Measurements from ENCODE around the gene SETD9. TPM values are rescaled to one million over a fixed set of nuclear protein-coding genes. Genes with fewer than 3 reads are reported as not detected.

The SETD9 gene
- total and polyA plus RNA-seq, 9 of the 15 experiments (the other 6 are each of a cell fraction or from before 2014, with no cell fraction given) = 10.8 to 32.6 (median 19.8) TPM

DNA sequence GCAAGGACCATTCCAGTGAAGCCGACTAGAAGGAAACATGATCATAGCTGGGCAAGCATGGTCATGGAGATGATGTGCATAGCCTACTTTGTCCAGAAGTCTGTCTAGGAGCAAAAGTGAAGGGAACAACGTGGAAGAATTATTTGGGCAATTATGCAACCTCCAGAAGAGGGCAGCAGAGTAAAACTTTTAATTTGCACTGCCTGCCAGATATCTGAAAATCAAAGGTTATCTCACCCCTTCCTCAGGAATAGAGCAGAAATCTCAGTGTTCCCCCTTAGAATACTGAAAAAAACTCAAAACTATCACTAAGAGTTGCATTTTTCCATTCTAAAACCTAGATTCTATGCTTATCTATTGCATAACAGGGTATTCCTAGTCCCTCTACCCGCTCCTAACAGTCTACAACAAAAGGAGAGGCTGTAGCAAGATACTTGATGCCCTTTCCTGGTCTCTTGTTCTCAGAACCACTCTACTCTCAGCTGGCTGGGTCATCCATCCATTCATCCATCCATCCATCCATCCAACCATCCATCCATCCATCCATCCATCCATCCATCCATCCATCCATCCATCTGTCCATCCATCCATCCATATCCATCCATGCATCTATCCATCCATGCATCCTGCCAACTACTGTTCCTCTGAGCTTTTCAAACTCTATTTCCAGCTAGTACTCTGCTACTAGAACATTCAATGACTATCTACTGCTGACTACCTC, 8.4 kb upstream of the SETD9 start (continued):
- TF ChIP-seq SMC3 (conservative IDR thresholded peaks at IDR 0.05; ENCODE audit: insufficient read depth, low read depth, low read length) (peak; percentile 75), GTF2F1 (IDR thresholded peaks at IDR 0.05; ENCODE audit: low read depth, low read length) (no peak), CEBPB (tag; IDR thresholded peaks at IDR 0.05) (peak; percentile 81), BMI1 (IDR thresholded peaks at IDR 0.05; ENCODE audit: low read length) (no peak)
- TF ChIP-seq, protein P1, sequence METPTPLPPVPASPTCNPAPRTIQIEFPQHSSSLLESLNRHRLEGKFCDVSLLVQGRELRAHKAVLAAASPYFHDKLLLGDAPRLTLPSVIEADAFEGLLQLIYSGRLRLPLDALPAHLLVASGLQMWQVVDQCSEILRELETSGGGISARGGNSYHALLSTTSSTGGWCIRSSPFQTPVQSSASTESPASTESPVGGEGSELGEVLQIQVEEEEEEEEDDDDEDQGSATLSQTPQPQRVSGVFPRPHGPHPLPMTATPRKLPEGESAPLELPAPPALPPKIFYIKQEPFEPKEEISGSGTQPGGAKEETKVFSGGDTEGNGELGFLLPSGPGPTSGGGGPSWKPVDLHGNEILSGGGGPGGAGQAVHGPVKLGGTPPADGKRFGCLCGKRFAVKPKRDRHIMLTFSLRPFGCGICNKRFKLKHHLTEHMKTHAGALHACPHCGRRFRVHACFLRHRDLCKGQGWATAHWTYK (CRISPR knock-in tag; IDR thresholded peaks at IDR 0.05) = no peak
- TF ChIP-seq, protein P2, sequence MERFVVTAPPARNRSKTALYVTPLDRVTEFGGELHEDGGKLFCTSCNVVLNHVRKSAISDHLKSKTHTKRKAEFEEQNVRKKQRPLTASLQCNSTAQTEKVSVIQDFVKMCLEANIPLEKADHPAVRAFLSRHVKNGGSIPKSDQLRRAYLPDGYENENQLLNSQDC (CRISPR knock-in tag; IDR thresholded peaks at IDR 0.05) = no peak

DNA sequence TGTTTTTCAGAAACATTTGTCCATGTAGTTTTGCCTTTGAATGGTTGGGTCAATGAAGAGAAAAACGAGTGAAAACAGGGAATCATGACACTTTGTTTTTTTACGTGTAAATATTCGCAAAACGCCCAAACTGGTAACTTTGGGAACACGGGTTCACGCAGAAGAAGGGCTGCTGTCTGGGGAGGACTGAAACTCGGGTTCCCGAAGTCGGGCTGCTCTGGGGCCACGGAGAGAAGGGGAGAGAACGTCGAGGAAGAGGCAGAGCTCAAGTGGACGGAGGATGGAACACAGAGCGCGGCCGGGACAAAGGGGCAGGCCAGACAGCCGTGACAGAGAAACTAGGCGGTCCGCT, 478 bp upstream of the SETD9 start:
- WGBS (ENCODE audit: insufficient coverage, low coverage, missing lambda C conversion rate) = under 1% methylated on average over 19 of the region's 19 CpGs
- peak; percentile 76 for ATAC-seq
- TF ChIP-seq CEBPG (CRISPR knock-in tag; IDR thresholded peaks at IDR 0.05) (no peak), CEBPG (tag; conservative IDR thresholded peaks at IDR 0.05 in 1 of 2, IDR thresholded peaks at IDR 0.05 in 1 of 2) (no peak), POLR2H (tag; IDR thresholded peaks at IDR 0.05; ENCODE audit: low read depth) (no peak), NFRKB (IDR thresholded peaks at IDR 0.05; ENCODE audit: low read depth) (peak; percentile 69; the same call in 1 of the 2 replicates), CREB1 (IDR thresholded peaks at IDR 0.05) (peak; percentile 24; the same call in 1 of the 2 replicates), CREB1 (CRISPR knock-in tag; IDR thresholded peaks at IDR 0.05) (no peak), ATF1 (CRISPR knock-in tag; IDR thresholded peaks at IDR 0.05) (no peak), ATF1 (tag; IDR thresholded peaks at IDR 0.05) (peak; percentile 72; the same call in 1 of the 2 replicates), SP1 (CRISPR knock-in tag; IDR thresholded peaks at IDR 0.05) (peak; percentile 41; the same call in 1 of the 2 replicates), ZNF146 (CRISPR knock-in tag; IDR thresholded peaks at IDR 0.05; ENCODE audit: unreplicated experiment) (no peak)
- TF ChIP-seq, protein P3, sequence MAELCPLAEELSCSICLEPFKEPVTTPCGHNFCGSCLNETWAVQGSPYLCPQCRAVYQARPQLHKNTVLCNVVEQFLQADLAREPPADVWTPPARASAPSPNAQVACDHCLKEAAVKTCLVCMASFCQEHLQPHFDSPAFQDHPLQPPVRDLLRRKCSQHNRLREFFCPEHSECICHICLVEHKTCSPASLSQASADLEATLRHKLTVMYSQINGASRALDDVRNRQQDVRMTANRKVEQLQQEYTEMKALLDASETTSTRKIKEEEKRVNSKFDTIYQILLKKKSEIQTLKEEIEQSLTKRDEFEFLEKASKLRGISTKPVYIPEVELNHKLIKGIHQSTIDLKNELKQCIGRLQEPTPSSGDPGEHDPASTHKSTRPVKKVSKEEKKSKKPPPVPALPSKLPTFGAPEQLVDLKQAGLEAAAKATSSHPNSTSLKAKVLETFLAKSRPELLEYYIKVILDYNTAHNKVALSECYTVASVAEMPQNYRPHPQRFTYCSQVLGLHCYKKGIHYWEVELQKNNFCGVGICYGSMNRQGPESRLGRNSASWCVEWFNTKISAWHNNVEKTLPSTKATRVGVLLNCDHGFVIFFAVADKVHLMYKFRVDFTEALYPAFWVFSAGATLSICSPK (IDR thresholded peaks at IDR 0.05; ENCODE audit: borderline replicate concordance) = no peak

More for the DNA sequence above, 478 bp upstream of the SETD9 start:
- H2AFZ ChIP-seq (ENCODE audit: low read depth, low read length) = peak overlapping the region; percentile 95
- peak overlapping the region; percentile 91 for H3K4me2 ChIP-seq (ENCODE audit: insufficient read depth, low read length)
- BruUV-seq (replicated peaks) = no TSS peak
- intact Hi-C loops (cut with micrococcal nuclease) = loop anchor here (5.0 to 10.0 kb wide), 3 partner anchors 43 to 92 kb away; partner anchors contain the start of genes MAP3K1 and MIER3
- FAIRE-seq (peak; percentile 15), DNase-seq (ENCODE audit: extremely low read depth in 1 of 4, low spot score in 3 of 4) (no peak)
- CTCF ChIA-PET (ENCODE audit: low intra/inter-chr PET ratio) = no interaction called here
- in situ Hi-C loops (cut with MboI) = no loop called here
- no peaks in the 10 kb centered on the region for H4K20me1 ChIP-seq (replicated peaks; ENCODE audit: control insufficient read depth, insufficient read depth, low read length)
- H3K4me1 ChIP-seq (replicated peaks in 1 of 2; ENCODE audit: control insufficient read depth in 2 of 2, insufficient read depth in 2 of 2, low read length in 2 of 2) = peaks cover 0 to 7% of the 10 kb centered on the region in 2 experiments; a peak in 3 of 5 replicates
- peaks cover 4% of the 10 kb centered on the region; the same call in 2 of the 3 replicates for H3K36me3 ChIP-seq (ENCODE audit: control insufficient read depth, insufficient read depth, low read length)
- no peaks in the 10 kb centered on the region for H3K9me1 ChIP-seq (ENCODE audit: control insufficient read depth, insufficient read depth, low read length)
- peak overlapping the region; percentile 96 for H3K27ac ChIP-seq (ENCODE audit: extremely low read depth, low read depth, low read length)
- peaks cover 14% of the 10 kb centered on the region; the same call in 2 of the 3 replicates for H3K79me2 ChIP-seq (ENCODE audit: control insufficient read depth, insufficient read depth, low read length)
- H3K9ac ChIP-seq (ENCODE audit: insufficient read depth in 1 of 2, low read depth in 2 of 2, low read length in 2 of 2) = peak overlapping the region; percentile 86 to 98
- POLR2A ChIA-PET = interaction anchor here (0.8 to 2.8 kb wide), 6 partner anchors 11 to 294 kb away, joined by 3 to 21 read pairs (median 5); no protein-coding TSS in a partner anchor
- no peaks in the 10 kb centered on the region for H3K9me3 ChIP-seq (replicated peaks; ENCODE audit: control insufficient read depth, insufficient read depth, low read depth, low read length)
- no peaks in the 10 kb centered on the region for H3K27me3 ChIP-seq (ENCODE audit: control insufficient read depth in 2 of 2, insufficient read depth in 2 of 2, low read length in 2 of 2)
- peak overlapping the region; percentile 58 for H3K4me3 ChIP-seq

All from K562 (cell line).